Stomach smooth muscle (tissue), 2 donors: ENCODE data around the gene SLC16A10.
"Not testable (repeated sequence)": the region's sequence is repeated elsewhere in the genome, so short reads cannot be mapped to it uniquely, and the experiment has no call there.

Experiments
- H3K27ac ChIP-seq: one replicate; pipeline ENCODE4 v1.7.0; 2013; ENCODE audit warnings: mild to moderate bottlenecking, low read length, inconsistent platforms
- H3K27me3 ChIP-seq, 2 donors: one replicate each; pipeline ENCODE4 v1.7.0; 2013; ENCODE audit warnings: low read length in 2 of 2; ENCODE audit not compliant: insufficient read depth in 2 of 2, control insufficient read depth in 1 of 2
- H3K36me3 ChIP-seq, 2 donors: one replicate each; pipeline ENCODE4 v1.7.0; 2013; ENCODE audit warnings: low read length in 2 of 2; ENCODE audit not compliant: control insufficient read depth in 2 of 2, insufficient read depth in 2 of 2
- H3K4me1 ChIP-seq: one replicate; pipeline ENCODE4 v1.7.0; 2013; ENCODE audit warnings: low read length; ENCODE audit not compliant: control insufficient read depth, insufficient read depth
- H3K4me3 ChIP-seq, 2 donors: one replicate each; pipeline ENCODE4 v1.7.0; 2013; ENCODE audit warnings: low read length in 2 of 2
- H3K9ac ChIP-seq, 2 donors: one replicate each; pipeline ENCODE4 v1.7.0; 2013; ENCODE audit warnings: low read length in 2 of 2, mild to moderate bottlenecking in 1 of 2
- H3K9me3 ChIP-seq, 2 donors: one replicate each; pipeline ENCODE4 v1.7.0; 2013; ENCODE audit warnings: low read length in 2 of 2; ENCODE audit not compliant: control insufficient read depth in 2 of 2
- donor health status: healthy.
- donor health status: Pancreatic carcinoma.

Gene SLC16A10

GRCh38 chr6:111132669-111133068 lies 45.4 kb downstream of the SLC16A10 start:
- H3K4me1 ChIP-seq, H3K27me3 ChIP-seq, H3K36me3 ChIP-seq, H3K9me3 ChIP-seq, H3K4me3 ChIP-seq, H3K9ac ChIP-seq, H3K27ac ChIP-seq: not testable (repeated sequence)

- not testable (repeated sequence) for H3K4me1 ChIP-seq, H3K9ac ChIP-seq, H3K9me3 ChIP-seq, H3K36me3 ChIP-seq, H3K27ac ChIP-seq, H3K4me3 ChIP-seq, H3K27me3 ChIP-seq
Measured at GRCh38 chr6:111134236-111134869, 47.0 kb downstream of the SLC16A10 start.

- not testable (repeated sequence) for H3K9ac ChIP-seq, H3K4me3 ChIP-seq, H3K27ac ChIP-seq, H3K9me3 ChIP-seq, H3K4me1 ChIP-seq, H3K27me3 ChIP-seq, H3K36me3 ChIP-seq
Measured at GRCh38 chr6:111137489-111138093, 50.3 kb downstream of the SLC16A10 start.

- Histone ChIP-seq H3K36me3 (no peaks in the 10 kb centered on the region), H3K9ac (no peak overlapping the region), H3K4me3 (no peak overlapping the region), H3K4me1 (no peaks in the 10 kb centered on the region), H3K9me3 (no peaks in the 10 kb centered on the region), H3K27ac (no peak overlapping the region), H3K27me3 (no peaks in the 10 kb centered on the region)
Measured at GRCh38 chr6:111147440-111147839, 60.1 kb downstream of the SLC16A10 start.

- H3K9me3 ChIP-seq: no peaks in the 10 kb centered on the region
Measured at GRCh38 chr6:111148110-111148509, 60.8 kb downstream of the SLC16A10 start.

GRCh38 chr6:111150577-111150976 lies 63.3 kb downstream of the SLC16A10 start:
- no peaks in the 10 kb centered on the region for H3K27me3 ChIP-seq
- no peak overlapping the region for H3K9ac ChIP-seq
- no peak overlapping the region for H3K27ac ChIP-seq
- no peaks in the 10 kb centered on the region for H3K9me3 ChIP-seq
- H3K36me3 ChIP-seq: no peaks in the 10 kb centered on the region
- no peak overlapping the region for H3K4me3 ChIP-seq
- H3K4me1 ChIP-seq: no peaks in the 10 kb centered on the region

More at GRCh38 chr6:111148110-111148509, 60.8 kb downstream of the SLC16A10 start:
- Histone ChIP-seq H3K27me3 (no peaks in the 10 kb centered on the region), H3K27ac (no peak overlapping the region), H3K4me3 (no peak overlapping the region), H3K36me3 (no peaks in the 10 kb centered on the region), H3K9ac (no peak overlapping the region), H3K4me1 (no peaks in the 10 kb centered on the region)

DNA sequence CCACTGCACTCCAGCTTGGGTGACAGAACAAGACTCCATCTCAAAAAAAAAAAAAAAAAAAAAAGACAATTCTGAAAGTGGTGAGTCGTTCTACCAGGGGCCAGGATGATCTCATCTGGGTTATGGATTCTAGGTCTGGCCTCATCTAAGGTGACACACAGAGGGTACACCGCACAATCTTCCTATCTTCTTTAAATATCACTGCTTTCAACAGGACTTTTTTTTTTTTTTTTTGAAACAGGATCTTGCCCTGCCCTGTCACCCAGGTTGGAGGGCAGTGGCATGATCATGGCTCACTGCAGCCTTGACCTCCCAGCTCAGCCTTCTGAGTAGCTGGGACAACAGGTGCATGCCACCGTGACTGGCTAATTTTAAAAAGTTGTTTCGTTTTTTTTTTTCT lies 67.7 kb downstream of the SLC16A10 start:
- H3K4me3 ChIP-seq: no peak overlapping the region
- no peaks in the 10 kb centered on the region for H3K36me3 ChIP-seq
- no peaks in the 10 kb centered on the region for H3K27me3 ChIP-seq
- no peaks in the 10 kb centered on the region for H3K9me3 ChIP-seq
- H3K4me1 ChIP-seq: no peaks in the 10 kb centered on the region
- no peak overlapping the region for H3K9ac ChIP-seq
- H3K27ac ChIP-seq: no peak overlapping the region

DNA sequence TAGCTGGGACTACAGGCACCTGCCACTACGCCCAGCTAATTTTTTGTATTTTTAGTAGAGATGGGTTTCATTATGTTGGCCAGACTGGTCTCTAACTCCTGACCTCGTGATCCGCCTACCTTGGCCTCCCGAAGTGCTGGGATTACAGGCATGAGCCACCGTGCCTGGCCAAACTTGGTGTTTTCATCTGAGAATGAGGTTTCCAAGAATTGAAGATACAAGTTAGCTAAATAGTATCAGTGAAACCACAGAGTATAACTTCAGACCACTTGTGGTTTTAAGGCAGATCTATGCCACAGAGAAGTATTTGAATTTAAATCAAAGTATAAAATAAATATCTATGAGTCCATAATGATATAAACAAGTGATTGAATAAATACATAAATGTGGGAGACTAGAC lies 70.1 kb downstream of the SLC16A10 start:
- Histone ChIP-seq H3K9ac (no peak overlapping the region), H3K9me3 (no peaks in the 10 kb centered on the region), H3K4me1 (no peaks in the 10 kb centered on the region), H3K27me3 (no peaks in the 10 kb centered on the region), H3K36me3 (no peaks in the 10 kb centered on the region), H3K4me3 (no peak overlapping the region), H3K27ac (no peak overlapping the region)

DNA sequence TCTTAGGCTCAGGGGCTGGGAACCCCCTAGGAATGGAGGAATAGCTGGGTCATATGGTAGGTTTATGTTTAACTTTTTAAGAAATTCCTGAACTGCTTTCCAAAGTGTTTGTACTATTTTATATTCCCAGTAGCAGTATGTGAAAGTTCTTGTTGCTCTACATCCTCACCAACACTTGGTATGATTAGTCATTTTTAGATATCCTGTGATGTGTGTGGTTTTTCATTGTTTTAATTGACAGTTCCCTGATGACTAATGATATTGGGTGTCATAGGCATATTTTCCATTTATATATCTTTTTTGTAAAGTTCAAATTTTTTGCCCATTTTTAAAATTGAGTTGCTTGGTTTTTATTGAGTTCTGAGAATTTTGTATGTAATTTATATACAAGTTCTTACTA lies 72.3 kb downstream of the SLC16A10 start:
- Histone ChIP-seq H3K9ac (no peak overlapping the region), H3K27me3 (no peaks in the 10 kb centered on the region), H3K4me3 (no peak overlapping the region), H3K36me3 (no peaks in the 10 kb centered on the region), H3K9me3 (no peaks in the 10 kb centered on the region), H3K27ac (no peak overlapping the region), H3K4me1 (no peaks in the 10 kb centered on the region)

DNA sequence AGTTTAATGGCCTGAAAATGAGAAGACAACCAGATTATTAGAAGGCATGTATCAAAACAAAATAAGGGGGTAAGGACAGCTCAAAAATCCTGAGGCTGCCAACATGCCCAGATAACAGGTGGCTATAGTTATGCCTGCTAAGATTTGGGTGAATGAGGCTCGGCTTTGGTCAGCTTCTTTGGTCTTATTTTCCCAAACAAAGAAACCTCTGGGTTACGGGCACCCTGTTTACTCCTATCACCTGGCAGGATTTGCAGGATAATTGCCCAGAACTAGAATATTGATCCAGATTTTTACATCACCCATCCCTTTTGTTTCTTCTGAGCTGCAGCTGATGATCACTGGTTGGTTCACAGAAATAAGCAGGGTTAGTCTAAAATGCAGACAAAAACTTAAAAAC lies 74.3 kb downstream of the SLC16A10 start:
- no peaks in the 10 kb centered on the region for H3K27me3 ChIP-seq
- no peaks in the 10 kb centered on the region for H3K9me3 ChIP-seq
- no peak overlapping the region for H3K27ac ChIP-seq
- H3K36me3 ChIP-seq: no peaks in the 10 kb centered on the region
- no peak overlapping the region for H3K9ac ChIP-seq
- no peaks in the 10 kb centered on the region for H3K4me1 ChIP-seq
- no peak overlapping the region for H3K4me3 ChIP-seq

DNA sequence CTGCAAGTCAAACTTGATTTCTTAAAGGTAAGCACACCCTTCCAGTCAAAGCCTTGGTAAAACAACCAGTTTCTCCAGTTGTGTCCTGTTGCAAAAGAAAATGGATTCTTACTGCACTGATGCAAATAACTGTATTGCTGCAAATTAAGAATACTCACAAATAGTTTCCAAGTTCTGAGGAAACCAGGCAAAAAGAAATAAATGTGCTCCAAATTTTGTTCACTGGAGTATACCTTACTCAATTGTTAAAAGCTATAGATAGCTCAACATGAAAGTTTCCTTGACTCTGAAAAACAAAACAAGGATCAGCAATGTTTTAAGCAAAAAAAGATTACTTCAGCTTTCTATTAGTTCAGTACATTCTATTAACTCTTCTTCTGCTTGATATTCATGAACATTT lies 75.2 kb downstream of the SLC16A10 start:
- Histone ChIP-seq H3K27ac (no peak overlapping the region), H3K27me3 (no peaks in the 10 kb centered on the region), H3K36me3 (no peaks in the 10 kb centered on the region), H3K9me3 (no peaks in the 10 kb centered on the region), H3K4me3 (no peak overlapping the region), H3K4me1 (no peaks in the 10 kb centered on the region), H3K9ac (no peak overlapping the region)
